HepG2 (cell line): ENCODE data around the gene HPCAL1. TPM values are rescaled to one million over a fixed set of nuclear protein-coding genes. Genes with fewer than 3 reads are reported as not detected.

ENCODE experiments used
- AGO1 ChIP-seq: fragments of 200-400 bp; formaldehyde crosslinking; IDR thresholded peaks from 2 replicates; pipeline ENCODE4 v1.6.1; 2017; ENCODE audit warnings: mild to moderate bottlenecking, low read depth, low read length, moderate library complexity; ENCODE audit not compliant: poor library complexity, severe bottlenecking
- GABPA ChIP-seq, 2 experiments: IDR thresholded peaks; 2 replicates each; pipeline ENCODE4 v1.6.1; 2011 to 2016; ENCODE audit warnings: low read depth in 2 of 2, low read length in 1 of 2, missing biosample characterization in 1 of 2, missing genetic modification characterization in 1 of 2
- GATA4 ChIP-seq: sonication (generic); IDR thresholded peaks from 2 replicates; pipeline ENCODE4 v1.6.1; 2016; ENCODE audit warnings: antibody characterized with exemption, low read depth, borderline replicate concordance
- GATAD1 ChIP-seq: IDR thresholded peaks from 2 replicates; pipeline ENCODE4 v1.6.1; 2016; ENCODE audit warnings: missing genetic modification reagents, missing compliant biosample characterization
- HNRNPL ChIP-seq: fragments of 200-400 bp; formaldehyde crosslinking; IDR thresholded peaks from 2 replicates; pipeline ENCODE4 v1.6.1; 2017; ENCODE audit warnings: mild to moderate bottlenecking, low read depth, low read length
- IRX3 ChIP-seq: sonication (generic); formaldehyde crosslinking; IDR thresholded peaks from 2 replicates; pipeline ENCODE4 v1.8.1; 2023; ENCODE audit warnings: mild to moderate bottlenecking, low read depth, missing genetic modification reagents, borderline replicate concordance
- KLF11 ChIP-seq: IDR thresholded peaks from 2 replicates; pipeline ENCODE4 v1.6.1; 2016; ENCODE audit warnings: missing compliant biosample characterization
- LCORL ChIP-seq, 2 experiments: fragments of 450-650 bp in 1 of 2; sonication (generic) in 1 of 2; formaldehyde crosslinking in 1 of 2; IDR thresholded peaks; 2 replicates each; pipeline versions ENCODE4 v1.5.0 to v1.6.1; 2017 to 2020; ENCODE audit warnings: antibody characterized with exemption in 1 of 2, missing genetic modification reagents in 1 of 2
- MTF2 ChIP-seq: sonication (generic); formaldehyde crosslinking; IDR thresholded peaks from 2 replicates; pipeline ENCODE4 v1.5.0; 2020; ENCODE audit warnings: missing genetic modification reagents, borderline replicate concordance
- PHF20 ChIP-seq: sonication (generic); formaldehyde crosslinking; IDR thresholded peaks from 2 replicates; pipeline ENCODE4 v1.5.0; 2020; ENCODE audit warnings: mild to moderate bottlenecking, missing genetic modification reagents
- SCMH1 ChIP-seq: sonication (generic); formaldehyde crosslinking; IDR thresholded peaks from 2 replicates; pipeline ENCODE4 v1.9.0; 2021; ENCODE audit warnings: missing genetic modification reagents, mild to moderate bottlenecking, borderline replicate concordance
- ZNF12 ChIP-seq: sonication (generic); formaldehyde crosslinking; IDR thresholded peaks from 2 replicates; pipeline ENCODE4 v1.5.0; 2020; ENCODE audit warnings: missing genetic modification reagents
- ZNF253 ChIP-seq: sonication (generic); formaldehyde crosslinking; IDR thresholded peaks from 2 replicates; pipeline ENCODE4 v1.8.0; 2022; ENCODE audit warnings: mild to moderate bottlenecking, missing genetic modification reagents, borderline replicate concordance
- ZNF282 ChIP-seq: fragments of 450-650 bp; IDR thresholded peaks from 2 replicates; pipeline ENCODE4 v1.6.1; 2018; ENCODE audit not compliant: partially characterized antibody
- ZNF83 ChIP-seq: sonication (generic); formaldehyde crosslinking; IDR thresholded peaks from 2 replicates; pipeline ENCODE4 v1.4.0; 2020; ENCODE audit warnings: missing genetic modification reagents, mild to moderate bottlenecking, borderline replicate concordance
- polyA plus RNA-seq, 8 experiments: library from polyadenylated mRNA; depleted of rRNA in 3 of 8; stranded (reverse) in 7 of 8; unstranded in 1 of 8; fragments of >200 nt; fragmentation: Illumina TruSeq in 4 of 8; extraction: Trizol in 4 of 8; gene quantifications; 2 replicates each; pipeline versions ENCODE4 v1.2.1 to v1.2.3, GENCODE V29; 2011 to 2016; ENCODE audit warnings: low read depth in 4 of 8, missing spikeins in 1 of 8, mixed read lengths in 1 of 8; ENCODE audit not compliant: insufficient read depth in 1 of 8
- total RNA-seq, 5 experiments: library from RNA; depleted of rRNA; stranded (reverse); fragments of >200 nt; fragmentation: Illumina TruSeq; extraction: Trizol; gene quantifications; 2 replicates each; pipeline ENCODE4 v1.2.3, GENCODE V29; 2016; ENCODE audit warnings: low read depth in 1 of 5
- TF ChIP-seq, protein P1 (sequence below): IDR thresholded peaks from 2 replicates; pipeline ENCODE4 v1.6.1; 2016; ENCODE audit warnings: missing compliant biosample characterization, missing genetic modification reagents, borderline replicate concordance
- TF ChIP-seq, protein P2 (sequence below): sonication (generic); formaldehyde crosslinking; IDR thresholded peaks from 2 replicates; pipeline ENCODE4 v1.4.0; 2020; ENCODE audit warnings: mild to moderate bottlenecking, missing genetic modification reagents
- TF ChIP-seq, protein P3 (sequence below): sonication (generic); formaldehyde crosslinking; IDR thresholded peaks from 2 replicates; pipeline ENCODE4 v1.5.1; 2020; ENCODE audit warnings: mild to moderate bottlenecking, missing genetic modification reagents
- TF ChIP-seq, protein P4 (sequence below): sonication (generic); formaldehyde crosslinking; IDR thresholded peaks from 2 replicates; pipeline ENCODE4 v1.5.0; 2020; ENCODE audit warnings: missing genetic modification reagents
- TF ChIP-seq, protein P5 (sequence below): sonication (generic); formaldehyde crosslinking; conservative IDR thresholded peaks from 2 replicates; pipeline ENCODE4 v1.4.0; 2020; ENCODE audit warnings: missing genetic modification reagents

HPCAL1 gene
- total and polyA plus RNA-seq, 2 of the 13 experiments (the other 11 are each of a cell fraction or from before 2014, with no cell fraction given) = 29.5 to 29.9 TPM

DNA sequence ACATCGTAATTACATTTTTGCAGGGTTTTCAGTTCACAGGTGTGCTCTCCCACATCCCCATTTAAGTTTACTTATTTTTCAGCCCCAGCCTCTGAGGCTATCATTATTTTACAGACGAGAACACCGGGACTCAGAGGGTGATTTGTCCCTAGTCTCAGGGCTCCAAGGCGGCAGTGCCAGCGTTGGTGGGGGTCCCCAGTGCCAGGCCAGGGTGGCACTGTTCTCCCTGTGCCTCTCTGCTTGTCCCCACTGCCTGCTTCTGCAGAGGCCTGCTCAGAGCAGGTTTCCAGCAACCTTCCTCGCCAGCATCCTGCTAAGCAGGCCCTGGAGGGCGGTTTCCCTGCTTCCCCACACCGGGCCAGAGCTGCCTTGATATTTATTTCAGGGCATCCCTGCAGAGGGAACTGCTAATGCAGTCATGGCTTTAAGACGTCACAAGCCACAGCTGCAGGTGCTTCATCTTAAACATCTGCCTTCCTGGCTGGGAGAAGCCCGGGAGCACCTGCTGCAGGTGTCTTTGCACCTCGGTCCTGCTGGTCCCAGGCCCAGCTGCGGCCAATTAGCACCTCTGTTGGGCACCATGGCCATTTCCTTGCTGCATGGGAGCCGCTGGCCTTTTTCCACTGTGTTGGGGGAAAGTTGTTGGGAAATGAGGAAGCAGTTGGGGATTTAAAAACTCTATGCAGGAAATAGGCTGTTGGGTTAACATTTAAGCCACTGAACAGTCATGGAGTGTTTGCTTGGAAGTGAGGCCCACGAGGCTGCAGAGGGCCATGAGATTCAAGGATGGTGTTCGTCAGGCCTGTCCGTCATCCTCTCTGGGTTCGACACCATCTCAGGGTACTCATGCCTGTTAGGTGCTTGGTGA lies 22.8 kb downstream of the HPCAL1 start (continued):
- no peak for TF ChIP-seq LCORL (IDR thresholded peaks at IDR 0.05)
- TF ChIP-seq LCORL (CRISPR knock-in tag; IDR thresholded peaks at IDR 0.05) = peak; percentile 76
- 0 out of 2 replicates have a peak, but pooled peaks have one; percentile 31 for TF ChIP-seq GATAD1 (CRISPR knock-in tag)
- no peak for TF ChIP-seq SCMH1 (CRISPR knock-in tag)
- TF ChIP-seq, protein P1, sequence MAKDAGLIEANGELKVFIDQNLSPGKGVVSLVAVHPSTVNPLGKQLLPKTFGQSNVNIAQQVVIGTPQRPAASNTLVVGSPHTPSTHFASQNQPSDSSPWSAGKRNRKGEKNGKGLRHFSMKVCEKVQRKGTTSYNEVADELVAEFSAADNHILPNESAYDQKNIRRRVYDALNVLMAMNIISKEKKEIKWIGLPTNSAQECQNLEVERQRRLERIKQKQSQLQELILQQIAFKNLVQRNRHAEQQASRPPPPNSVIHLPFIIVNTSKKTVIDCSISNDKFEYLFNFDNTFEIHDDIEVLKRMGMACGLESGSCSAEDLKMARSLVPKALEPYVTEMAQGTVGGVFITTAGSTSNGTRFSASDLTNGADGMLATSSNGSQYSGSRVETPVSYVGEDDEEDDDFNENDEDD = peak; percentile 63; the same call in 1 of the 2 replicates
- no peak for TF ChIP-seq GATA4
- TF ChIP-seq, protein P2, sequence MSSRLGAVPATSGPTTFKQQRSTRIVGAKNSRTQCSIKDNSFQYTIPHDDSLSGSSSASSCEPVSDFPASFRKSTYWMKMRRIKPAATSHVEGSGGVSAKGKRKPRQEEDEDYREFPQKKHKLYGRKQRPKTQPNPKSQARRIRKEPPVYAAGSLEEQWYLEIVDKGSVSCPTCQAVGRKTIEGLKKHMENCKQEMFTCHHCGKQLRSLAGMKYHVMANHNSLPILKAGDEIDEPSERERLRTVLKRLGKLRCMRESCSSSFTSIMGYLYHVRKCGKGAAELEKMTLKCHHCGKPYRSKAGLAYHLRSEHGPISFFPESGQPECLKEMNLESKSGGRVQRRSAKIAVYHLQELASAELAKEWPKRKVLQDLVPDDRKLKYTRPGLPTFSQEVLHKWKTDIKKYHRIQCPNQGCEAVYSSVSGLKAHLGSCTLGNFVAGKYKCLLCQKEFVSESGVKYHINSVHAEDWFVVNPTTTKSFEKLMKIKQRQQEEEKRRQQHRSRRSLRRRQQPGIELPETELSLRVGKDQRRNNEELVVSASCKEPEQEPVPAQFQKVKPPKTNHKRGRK = no peak
- TF ChIP-seq HNRNPL = 0 out of 2 replicates have a peak, but pooled peaks have one; percentile 54
- TF ChIP-seq, protein P3, sequence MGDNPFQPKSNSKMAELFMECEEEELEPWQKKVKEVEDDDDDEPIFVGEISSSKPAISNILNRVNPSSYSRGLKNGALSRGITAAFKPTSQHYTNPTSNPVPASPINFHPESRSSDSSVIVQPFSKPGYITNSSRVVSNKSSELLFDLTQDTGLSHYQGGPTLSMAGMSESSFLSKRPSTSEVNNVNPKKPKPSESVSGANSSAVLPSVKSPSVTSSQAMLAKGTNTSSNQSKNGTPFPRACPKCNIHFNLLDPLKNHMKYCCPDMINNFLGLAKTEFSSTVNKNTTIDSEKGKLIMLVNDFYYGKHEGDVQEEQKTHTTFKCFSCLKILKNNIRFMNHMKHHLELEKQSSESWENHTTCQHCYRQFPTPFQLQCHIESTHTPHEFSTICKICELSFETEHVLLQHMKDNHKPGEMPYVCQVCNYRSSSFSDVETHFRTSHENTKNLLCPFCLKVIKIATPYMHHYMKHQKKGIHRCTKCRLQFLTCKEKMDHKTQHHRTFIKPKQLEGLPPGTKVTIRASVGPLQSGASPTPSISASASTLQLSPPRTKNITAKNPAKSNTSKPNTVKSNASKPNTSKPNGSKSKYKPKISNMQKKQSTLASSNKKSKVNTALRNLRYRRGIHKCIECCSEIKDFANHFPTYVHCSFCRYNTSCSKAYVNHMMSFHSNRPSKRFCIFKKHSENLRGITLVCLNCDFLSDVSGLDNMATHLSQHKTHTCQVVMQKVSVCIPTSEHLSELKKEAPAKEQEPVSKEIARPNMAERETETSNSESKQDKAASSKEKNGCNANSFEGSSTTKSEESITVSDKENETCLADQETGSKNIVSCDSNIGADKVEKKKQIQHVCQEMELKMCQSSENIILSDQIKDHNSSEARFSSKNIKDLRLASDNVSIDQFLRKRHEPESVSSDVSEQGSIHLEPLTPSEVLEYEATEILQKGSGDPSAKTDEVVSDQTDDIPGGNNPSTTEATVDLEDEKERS (CRISPR knock-in tag) = peak; percentile 81
- TF ChIP-seq KLF11 (CRISPR knock-in tag) = no peak
- TF ChIP-seq ZNF282 = no peak
- peak; percentile 46 for TF ChIP-seq PHF20
- TF ChIP-seq ZNF12 (CRISPR knock-in tag) = peak; percentile 14; the same call in 1 of the 2 replicates
- no peak for TF ChIP-seq MTF2 (CRISPR knock-in tag)
- TF ChIP-seq ZNF253 (CRISPR knock-in tag) = no peak
- TF ChIP-seq GABPA (IDR thresholded peaks at IDR 0.05; ENCODE audit: low read depth, low read length) = no peak
- TF ChIP-seq GABPA (CRISPR knock-in tag; IDR thresholded peaks at IDR 0.05; ENCODE audit: low read depth) = 0 out of 2 replicates have a peak, but pooled peaks have one; percentile 43
- no peak for TF ChIP-seq ZNF83 (CRISPR knock-in tag)
- TF ChIP-seq AGO1 = no peak
- TF ChIP-seq, protein P4, sequence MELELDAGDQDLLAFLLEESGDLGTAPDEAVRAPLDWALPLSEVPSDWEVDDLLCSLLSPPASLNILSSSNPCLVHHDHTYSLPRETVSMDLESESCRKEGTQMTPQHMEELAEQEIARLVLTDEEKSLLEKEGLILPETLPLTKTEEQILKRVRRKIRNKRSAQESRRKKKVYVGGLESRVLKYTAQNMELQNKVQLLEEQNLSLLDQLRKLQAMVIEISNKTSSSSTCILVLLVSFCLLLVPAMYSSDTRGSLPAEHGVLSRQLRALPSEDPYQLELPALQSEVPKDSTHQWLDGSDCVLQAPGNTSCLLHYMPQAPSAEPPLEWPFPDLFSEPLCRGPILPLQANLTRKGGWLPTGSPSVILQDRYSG (CRISPR knock-in tag) = no peak; the same call in 1 of the 2 replicates
- no peak for TF ChIP-seq IRX3
- TF ChIP-seq, protein P5, sequence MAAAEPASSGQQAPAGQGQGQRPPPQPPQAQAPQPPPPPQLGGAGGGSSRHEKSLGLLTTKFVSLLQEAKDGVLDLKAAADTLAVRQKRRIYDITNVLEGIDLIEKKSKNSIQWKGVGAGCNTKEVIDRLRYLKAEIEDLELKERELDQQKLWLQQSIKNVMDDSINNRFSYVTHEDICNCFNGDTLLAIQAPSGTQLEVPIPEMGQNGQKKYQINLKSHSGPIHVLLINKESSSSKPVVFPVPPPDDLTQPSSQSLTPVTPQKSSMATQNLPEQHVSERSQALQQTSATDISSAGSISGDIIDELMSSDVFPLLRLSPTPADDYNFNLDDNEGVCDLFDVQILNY (CRISPR knock-in tag) = no peak
